ENCODE results near the gene CCDC158.

The CCDC158 gene

GRCh38 chr4:76276813-76277212 lies 144.1 kb downstream of the CCDC158 start:
- DNase-seq: peak in 1 of 3 donors; percentile 11

GRCh38 chr4:76275486-76276124 lies 145.3 kb downstream of the CCDC158 start:
- DNase-seq: peak in 2 of 3 donors; percentile 15 to 18

- DNase-seq: no peak
Observed at GRCh38 chr4:76272999-76273398, 147.9 kb downstream of the CCDC158 start.

- DNase-seq: no peak
Observed at GRCh38 chr4:76272582-76272981, 148.4 kb downstream of the CCDC158 start.

- no peak for DNase-seq
Observed at GRCh38 chr4:76272073-76272472, 148.9 kb downstream of the CCDC158 start.

- DNase-seq: no peak
Observed at GRCh38 chr4:76271248-76271647, 149.7 kb downstream of the CCDC158 start.

GRCh38 chr4:76270244-76271175 lies 150.4 kb downstream of the CCDC158 start:
- no peak for DNase-seq

- DNase-seq: no peak
Observed at GRCh38 chr4:76267811-76268210, 153.1 kb downstream of the CCDC158 start.

- no peak for DNase-seq
Observed at GRCh38 chr4:76266627-76267026, 154.3 kb downstream of the CCDC158 start.

GRCh38 chr4:76265631-76266218 lies 155.2 kb downstream of the CCDC158 start:
- no peak for DNase-seq

All from suppressor macrophage treated with lipopolysaccharide for 1 hour (primary cell).